WI38 (cell line): ENCODE data around the gene GRIK5.
"Not testable (repeated sequence)": the region's sequence is repeated elsewhere in the genome, so short reads cannot be mapped to it uniquely, and the experiment has no call there.

Experiments used
- H3K4me3 ChIP-seq: 2 replicates; pipeline ENCODE4 v1.5.1; 2011; ENCODE audit warnings: low read depth, mild to moderate bottlenecking, control low read depth, low read length
- TF ChIP-seq, protein P1 (sequence below): IDR thresholded peaks from 2 replicates; pipeline ENCODE4 v1.5.1; 2012; ENCODE audit warnings: low read depth, mild to moderate bottlenecking, control low read depth, low read length

Gene GRIK5

GRCh38 chr19:41993612-41994483 is 76.2 kb downstream of the GRIK5 start, which contains the start of gene ATP1A3:
Gene ATP1A3 (minus strand): TSS chr19:41994230. CDS start chr19:41994076, 154 bp downstream.
- peak within 1 kb of the TSS; percentile 37 for H3K4me3 ChIP-seq
- TF ChIP-seq, protein P1, sequence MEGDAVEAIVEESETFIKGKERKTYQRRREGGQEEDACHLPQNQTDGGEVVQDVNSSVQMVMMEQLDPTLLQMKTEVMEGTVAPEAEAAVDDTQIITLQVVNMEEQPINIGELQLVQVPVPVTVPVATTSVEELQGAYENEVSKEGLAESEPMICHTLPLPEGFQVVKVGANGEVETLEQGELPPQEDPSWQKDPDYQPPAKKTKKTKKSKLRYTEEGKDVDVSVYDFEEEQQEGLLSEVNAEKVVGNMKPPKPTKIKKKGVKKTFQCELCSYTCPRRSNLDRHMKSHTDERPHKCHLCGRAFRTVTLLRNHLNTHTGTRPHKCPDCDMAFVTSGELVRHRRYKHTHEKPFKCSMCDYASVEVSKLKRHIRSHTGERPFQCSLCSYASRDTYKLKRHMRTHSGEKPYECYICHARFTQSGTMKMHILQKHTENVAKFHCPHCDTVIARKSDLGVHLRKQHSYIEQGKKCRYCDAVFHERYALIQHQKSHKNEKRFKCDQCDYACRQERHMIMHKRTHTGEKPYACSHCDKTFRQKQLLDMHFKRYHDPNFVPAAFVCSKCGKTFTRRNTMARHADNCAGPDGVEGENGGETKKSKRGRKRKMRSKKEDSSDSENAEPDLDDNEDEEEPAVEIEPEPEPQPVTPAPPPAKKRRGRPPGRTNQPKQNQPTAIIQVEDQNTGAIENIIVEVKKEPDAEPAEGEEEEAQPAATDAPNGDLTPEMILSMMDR, result no peak

DNA sequence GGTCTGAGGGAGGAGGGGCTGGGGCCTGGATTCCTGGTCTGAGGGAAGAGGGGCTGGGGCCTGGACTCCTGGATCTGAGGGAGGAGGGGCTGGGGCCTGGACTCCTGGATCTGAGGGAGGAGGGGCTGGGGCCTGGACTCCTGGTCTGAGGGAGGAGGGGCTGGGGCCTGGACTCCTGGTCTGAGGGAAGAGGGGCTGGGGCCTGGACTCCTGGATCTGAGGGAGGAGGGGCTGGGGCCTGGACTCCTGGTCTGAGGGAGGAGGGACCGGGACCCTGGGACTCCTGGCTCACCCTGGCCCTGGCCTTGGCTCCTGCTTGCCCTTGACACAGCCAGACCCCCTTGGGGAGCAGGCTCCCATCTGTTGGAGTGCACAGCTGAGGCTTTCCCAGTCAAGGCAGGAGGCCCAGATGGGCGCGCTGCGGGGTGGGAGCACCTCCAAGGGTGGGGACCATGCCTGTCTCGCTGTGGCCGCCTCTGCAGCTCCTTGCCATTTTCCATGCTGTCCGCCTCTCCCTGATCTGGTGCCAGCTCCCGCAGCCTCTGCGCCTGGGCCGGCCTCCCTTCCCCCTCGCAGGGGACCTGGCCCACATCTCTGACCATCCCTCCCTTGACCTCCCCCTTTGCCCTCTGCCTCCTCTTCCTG is 78.0 kb downstream of the GRIK5 start:
- not testable (repeated sequence) for H3K4me3 ChIP-seq

DNA sequence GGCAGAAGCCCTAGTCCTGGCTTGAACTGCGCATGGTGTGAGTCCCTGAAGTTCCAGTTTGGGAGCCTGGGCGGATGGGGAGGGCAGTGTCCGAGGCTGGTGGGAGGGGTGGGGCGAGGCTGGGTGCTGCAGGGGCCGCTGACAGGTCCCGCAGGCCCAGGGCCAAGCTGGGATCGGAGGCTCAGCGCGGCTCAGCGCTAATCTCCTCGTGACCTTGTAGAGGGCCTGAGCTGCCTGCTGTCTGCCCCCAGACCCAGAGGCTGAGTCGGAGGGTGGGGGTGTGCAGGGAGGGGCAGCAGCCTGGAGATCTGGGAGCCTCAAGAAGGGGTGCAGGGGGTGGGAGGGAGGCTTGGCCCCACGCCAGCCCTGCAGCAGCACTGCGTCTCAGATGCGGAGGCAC is 79.0 kb downstream of the GRIK5 start:
- TF ChIP-seq, protein P1, result no peak
- no peak overlapping the region for H3K4me3 ChIP-seq

- TF ChIP-seq, protein P1, result no peak
- no peak overlapping the region for H3K4me3 ChIP-seq
Measured at GRCh38 chr19:41990615-41991014, 79.4 kb downstream of the GRIK5 start.

DNA sequence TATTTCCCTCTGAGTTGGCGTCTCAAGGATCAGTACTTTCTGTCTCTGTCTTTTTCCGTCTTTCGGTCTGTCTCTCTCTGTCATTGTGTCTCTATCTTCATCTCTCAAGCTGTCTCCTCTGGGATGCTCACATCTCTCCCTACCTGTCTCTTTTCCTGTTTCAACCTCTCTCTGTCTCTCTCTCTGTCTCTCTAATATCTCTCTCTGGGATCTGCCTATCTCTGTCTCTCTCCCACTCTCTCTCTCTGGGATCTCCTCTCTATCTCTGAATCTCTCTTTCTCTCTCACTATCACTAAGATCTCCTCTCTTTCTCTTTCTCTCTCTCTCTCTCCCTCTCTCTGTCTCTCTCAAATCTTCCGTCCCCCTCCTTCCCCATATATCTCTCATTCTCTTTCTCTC is 80.0 kb downstream of the GRIK5 start:
- H3K4me3 ChIP-seq, result no peak overlapping the region
- TF ChIP-seq, protein P1, result no peak

- H3K4me3 ChIP-seq, result no peak overlapping the region
- TF ChIP-seq, protein P1, result no peak
Measured at GRCh38 chr19:41988947-41989346, 81.1 kb downstream of the GRIK5 start.

DNA sequence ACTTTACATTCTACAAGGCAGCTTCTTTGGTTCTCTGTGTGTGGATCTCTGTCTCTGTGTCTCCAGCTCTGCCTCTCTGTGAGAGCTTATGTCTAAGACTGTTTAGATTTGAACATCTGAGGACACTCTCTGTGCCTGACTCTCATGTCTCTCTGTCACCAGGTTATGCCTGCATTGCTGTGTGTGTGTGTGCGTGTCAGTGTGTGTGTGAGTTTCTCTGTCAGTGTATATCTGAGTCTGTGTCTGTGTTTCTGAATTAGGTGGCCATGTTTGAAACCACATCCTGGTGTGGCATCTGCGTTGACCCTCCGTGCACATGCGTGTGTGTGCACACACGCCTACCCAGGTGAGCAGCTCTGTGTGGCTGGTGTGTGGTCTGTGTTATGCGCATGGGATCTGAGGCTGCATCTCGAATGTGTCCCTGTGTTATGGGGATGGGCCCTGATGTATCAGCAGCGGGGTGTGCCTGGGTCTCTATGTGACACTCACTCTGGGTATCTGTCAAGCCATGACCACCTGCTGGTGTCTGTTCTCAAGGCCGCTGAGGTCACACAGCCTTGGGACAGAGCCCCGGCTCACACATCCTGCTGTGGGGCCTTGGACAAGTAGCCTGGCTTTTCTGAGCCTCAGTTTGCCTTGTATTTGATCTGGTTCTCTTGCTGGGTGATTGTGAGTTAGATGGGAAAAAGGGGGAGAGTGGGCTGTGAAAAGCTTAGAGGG is 82.7 kb downstream of the GRIK5 start:
- TF ChIP-seq, protein P1, result no peak
- H3K4me3 ChIP-seq, result no peak overlapping the region
